Osteoblast (primary cell): ENCODE measurements around the gene MEPCE. TPM values are rescaled to one million over a fixed set of nuclear protein-coding genes. Genes with fewer than 3 reads are reported as not detected.
"Not testable (repeated sequence)": the region's sequence is repeated elsewhere in the genome, so short reads cannot be mapped to it uniquely, and the experiment has no call there.

ENCODE experiments used
- DNase-seq: peaks from one replicate; pipeline ENCODE4 v3.0.0; 2011; ENCODE audit warnings: low spot score, mixed read lengths; ENCODE audit not compliant: insufficient read length; ENCODE audit errors: missing footprints
- H2AFZ ChIP-seq: 2 replicates; pipeline ENCODE4 v1.6.0; 2011; ENCODE audit warnings: mild to moderate bottlenecking, low read length
- H3K27ac ChIP-seq: 2 replicates; pipeline ENCODE4 v1.5.1; 2011; ENCODE audit warnings: mild to moderate bottlenecking, low read depth, low read length, moderate library complexity
- H3K27me3 ChIP-seq: 2 replicates; pipeline ENCODE4 v1.6.0; 2012; ENCODE audit warnings: mild to moderate bottlenecking, control low read depth, inconsistent platforms, low read length, moderate library complexity; ENCODE audit not compliant: insufficient read depth
- H3K36me3 ChIP-seq: 2 replicates; pipeline ENCODE4 v1.5.1; 2011; ENCODE audit warnings: mild to moderate bottlenecking, low read length, control low read depth, moderate library complexity; ENCODE audit not compliant: insufficient read depth
- H3K4me1 ChIP-seq: 2 replicates; pipeline ENCODE4 v1.5.1; 2011; ENCODE audit warnings: mild to moderate bottlenecking, low read length, control low read depth, moderate library complexity; ENCODE audit not compliant: insufficient read depth
- H3K4me2 ChIP-seq: 2 replicates; pipeline ENCODE4 v1.6.0; 2011; ENCODE audit warnings: mild to moderate bottlenecking, low read length; ENCODE audit not compliant: insufficient read depth
- H3K4me3 ChIP-seq: fragments of 200-600 bp; sonication (generic); 3 replicates; pipeline ENCODE4 v1.5.1; 2012; ENCODE audit warnings: mild to moderate bottlenecking, low read length, inconsistent platforms; ENCODE audit not compliant: insufficient read depth
- H3K79me2 ChIP-seq: 2 replicates; pipeline ENCODE4 v1.6.0; 2012; ENCODE audit warnings: mild to moderate bottlenecking, low read length, control low read depth, inconsistent platforms; ENCODE audit not compliant: insufficient read depth
- H3K9me3 ChIP-seq: 2 replicates; pipeline ENCODE4 v1.5.1; 2011; ENCODE audit warnings: low read depth, low read length, control low read depth
- H4K20me1 ChIP-seq: 2 replicates; pipeline ENCODE4 v1.6.0; 2012; ENCODE audit warnings: mild to moderate bottlenecking, low read length, control low read depth; ENCODE audit not compliant: insufficient read depth
- total RNA-seq: library from RNA; depleted of rRNA; stranded (reverse); fragments of >200 nt; gene quantifications from 2 replicates; pipeline ENCODE4 v1.2.3, GENCODE V29; 2012
- TF ChIP-seq, protein P1 (sequence below): IDR thresholded peaks from 2 replicates; pipeline ENCODE4 v1.5.1; 2011; ENCODE audit warnings: mild to moderate bottlenecking, low read depth, low read length, moderate library complexity; ENCODE audit errors: extremely low read depth

The MEPCE gene
- total RNA-seq, 1 donor: 29.7 TPM

GRCh38 chr7:100446040-100446439 is 16.4 kb downstream of the MEPCE start:
- H3K4me2 ChIP-seq: no peak overlapping the region
- H3K4me3 ChIP-seq: no peak overlapping the region
- no peaks in the 10 kb centered on the region for H3K27me3 ChIP-seq
- DNase-seq: peak; percentile 91
- H3K27ac ChIP-seq: peak overlapping the region; percentile 47
- no peaks in the 10 kb centered on the region for H3K36me3 ChIP-seq
- TF ChIP-seq, protein P1, sequence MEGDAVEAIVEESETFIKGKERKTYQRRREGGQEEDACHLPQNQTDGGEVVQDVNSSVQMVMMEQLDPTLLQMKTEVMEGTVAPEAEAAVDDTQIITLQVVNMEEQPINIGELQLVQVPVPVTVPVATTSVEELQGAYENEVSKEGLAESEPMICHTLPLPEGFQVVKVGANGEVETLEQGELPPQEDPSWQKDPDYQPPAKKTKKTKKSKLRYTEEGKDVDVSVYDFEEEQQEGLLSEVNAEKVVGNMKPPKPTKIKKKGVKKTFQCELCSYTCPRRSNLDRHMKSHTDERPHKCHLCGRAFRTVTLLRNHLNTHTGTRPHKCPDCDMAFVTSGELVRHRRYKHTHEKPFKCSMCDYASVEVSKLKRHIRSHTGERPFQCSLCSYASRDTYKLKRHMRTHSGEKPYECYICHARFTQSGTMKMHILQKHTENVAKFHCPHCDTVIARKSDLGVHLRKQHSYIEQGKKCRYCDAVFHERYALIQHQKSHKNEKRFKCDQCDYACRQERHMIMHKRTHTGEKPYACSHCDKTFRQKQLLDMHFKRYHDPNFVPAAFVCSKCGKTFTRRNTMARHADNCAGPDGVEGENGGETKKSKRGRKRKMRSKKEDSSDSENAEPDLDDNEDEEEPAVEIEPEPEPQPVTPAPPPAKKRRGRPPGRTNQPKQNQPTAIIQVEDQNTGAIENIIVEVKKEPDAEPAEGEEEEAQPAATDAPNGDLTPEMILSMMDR: no peak
- peaks cover 22% of the 10 kb centered on the region for H3K4me1 ChIP-seq
- H3K79me2 ChIP-seq: no peaks in the 10 kb centered on the region
- H3K9me3 ChIP-seq: no peaks in the 10 kb centered on the region
- no peaks in the 10 kb centered on the region for H4K20me1 ChIP-seq
- H2AFZ ChIP-seq: peak overlapping the region; percentile 86

- H4K20me1 ChIP-seq, H3K4me3 ChIP-seq, DNase-seq, H3K9me3 ChIP-seq, H3K79me2 ChIP-seq, H3K36me3 ChIP-seq, H3K27ac ChIP-seq, H3K4me2 ChIP-seq, H2AFZ ChIP-seq, H3K27me3 ChIP-seq: not testable (repeated sequence)
- H3K4me1 ChIP-seq: peaks cover 22% of the 10 kb centered on the region
These were observed 17.7 kb downstream of the MEPCE start for GRCh38 chr7:100447363-100447762.

GRCh38 chr7:100449190-100449795 is 19.7 kb downstream of the MEPCE start:
- Histone ChIP-seq H4K20me1 (no peaks in the 10 kb centered on the region), H3K79me2 (no peaks in the 10 kb centered on the region), H3K27me3 (no peaks in the 10 kb centered on the region), H3K4me3 (no peak overlapping the region), H3K9me3 (no peaks in the 10 kb centered on the region), H3K4me1 (peaks cover 16% of the 10 kb centered on the region), H3K36me3 (no peaks in the 10 kb centered on the region), H3K4me2 (no peak overlapping the region), H2AFZ (no peak overlapping the region), H3K27ac (no peak overlapping the region)
- TF ChIP-seq, protein P1: no peak
- DNase-seq: no peak

DNA sequence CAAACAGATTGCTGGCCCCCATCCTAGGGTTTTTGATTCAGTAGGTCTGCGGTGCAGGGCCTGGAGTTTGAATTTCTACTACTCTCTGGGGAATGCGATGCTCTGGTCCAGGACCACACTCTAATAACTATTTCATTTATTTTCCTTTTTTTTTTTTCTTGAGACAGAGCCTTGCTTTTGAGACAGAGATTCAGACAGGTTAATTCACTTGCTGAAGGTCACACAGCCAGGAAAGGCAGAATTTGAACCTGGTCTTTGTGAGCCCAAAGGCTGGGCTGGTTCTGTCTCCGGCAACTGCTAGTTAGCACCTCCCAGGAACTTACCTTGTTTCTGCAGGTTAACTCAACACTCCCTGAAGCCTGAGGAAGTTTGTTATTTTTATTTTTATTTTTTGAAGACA is 22.9 kb downstream of the MEPCE start:
- Histone ChIP-seq H3K4me1 (no peaks in the 10 kb centered on the region), H3K27ac (no peak overlapping the region), H3K9me3 (no peaks in the 10 kb centered on the region), H3K79me2 (no peaks in the 10 kb centered on the region), H3K36me3 (peaks cover 7% of the 10 kb centered on the region), H3K27me3 (no peaks in the 10 kb centered on the region), H2AFZ (no peak overlapping the region), H4K20me1 (no peaks in the 10 kb centered on the region), H3K4me3 (no peak overlapping the region), H3K4me2 (no peak overlapping the region)
- TF ChIP-seq, protein P1: no peak
- no peak for DNase-seq

DNA sequence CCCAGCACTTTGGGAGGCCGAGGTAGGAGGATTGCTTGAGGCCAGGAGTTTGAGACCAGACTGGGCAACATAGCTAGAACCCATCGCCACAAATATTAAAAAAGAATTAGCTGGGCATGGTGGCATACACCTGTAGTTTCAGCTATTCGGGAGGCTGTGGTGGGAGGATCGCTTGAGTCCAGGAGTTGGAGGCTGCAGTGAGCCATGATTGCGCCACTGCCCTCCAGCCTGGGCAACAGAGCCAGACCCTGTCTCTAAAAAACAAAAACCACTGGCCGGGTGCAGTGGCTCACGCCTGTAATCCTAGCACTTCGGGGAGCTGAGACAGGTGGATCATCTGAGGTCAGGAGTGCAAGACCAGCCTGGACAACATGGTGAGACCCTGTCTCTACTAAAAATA is 24.2 kb downstream of the MEPCE start:
- not testable (repeated sequence) for H3K4me1 ChIP-seq, H3K27ac ChIP-seq, H3K4me2 ChIP-seq, H3K79me2 ChIP-seq, H3K36me3 ChIP-seq, H4K20me1 ChIP-seq, H2AFZ ChIP-seq, H3K9me3 ChIP-seq, DNase-seq, H3K27me3 ChIP-seq, H3K4me3 ChIP-seq
